HG02840 (cell line): ENCODE measurements around the gene TNFAIP3.
"Not testable (repeated sequence)": the region's sequence is repeated elsewhere in the genome, so short reads cannot be mapped to it uniquely, and the experiment has no call there.

Source experiments
- ATAC-seq: cut with Tn5 transposase; IDR thresholded peaks from one replicate; pipeline ENCODE4 v1.9.1; 2021; ENCODE audit warnings: mild to moderate bottlenecking, moderate library complexity, moderate number of reproducible peaks; ENCODE audit not compliant: unreplicated experiment, low FRiP score

TNFAIP3 gene

GRCh38 chr6:137866914-137867684 is at the start of gene TNFAIP3:
TSS of gene TNFAIP3 (plus strand) at chr6:137867259. CDS start at chr6:137871228, 3,969 bp downstream.
- peak; percentile 73 for ATAC-seq

- ATAC-seq: no peak
Observed at GRCh38 chr6:137818440-137818839, 48.6 kb upstream of the TNFAIP3 start.

- ATAC-seq: no peak
Observed at GRCh38 chr6:137819740-137820139, 47.3 kb upstream of the TNFAIP3 start.

GRCh38 chr6:137820425-137820824 is 46.6 kb upstream of the TNFAIP3 start:
- no peak for ATAC-seq

- no peak for ATAC-seq
Observed at GRCh38 chr6:137820952-137821351, 46.1 kb upstream of the TNFAIP3 start.

- ATAC-seq: no peak
Observed at GRCh38 chr6:137821491-137821890, 45.6 kb upstream of the TNFAIP3 start.

GRCh38 chr6:137823826-137824555 is 43.1 kb upstream of the TNFAIP3 start:
- no peak for ATAC-seq

GRCh38 chr6:137824556-137824879 is 42.5 kb upstream of the TNFAIP3 start:
- ATAC-seq: no peak

- ATAC-seq: no peak
Observed at GRCh38 chr6:137824896-137825295, 42.2 kb upstream of the TNFAIP3 start.

- ATAC-seq: no peak
Observed at GRCh38 chr6:137827411-137827940, 39.6 kb upstream of the TNFAIP3 start.

- peak; percentile 53 for ATAC-seq
Observed at GRCh38 chr6:137827977-137828810, 38.9 kb upstream of the TNFAIP3 start.

- no peak for ATAC-seq
Observed at GRCh38 chr6:137829641-137830083, 37.4 kb upstream of the TNFAIP3 start.

- ATAC-seq: no peak
Observed at GRCh38 chr6:137830511-137830911, 36.5 kb upstream of the TNFAIP3 start.

GRCh38 chr6:137832110-137832509 is 34.9 kb upstream of the TNFAIP3 start:
- ATAC-seq: no peak

GRCh38 chr6:137834508-137834907 is 32.6 kb upstream of the TNFAIP3 start:
- ATAC-seq: no peak

GRCh38 chr6:137836788-137837187 is 30.3 kb upstream of the TNFAIP3 start:
- ATAC-seq: no peak

GRCh38 chr6:137838090-137838489 is 29.0 kb upstream of the TNFAIP3 start:
- not testable (repeated sequence) for ATAC-seq

GRCh38 chr6:137838597-137838996 is 28.5 kb upstream of the TNFAIP3 start:
- ATAC-seq: not testable (repeated sequence)

GRCh38 chr6:137839076-137839475 is 28.0 kb upstream of the TNFAIP3 start:
- ATAC-seq: no peak

GRCh38 chr6:137840252-137840651 is 26.8 kb upstream of the TNFAIP3 start:
- no peak for ATAC-seq

GRCh38 chr6:137843211-137843610 is 23.8 kb upstream of the TNFAIP3 start:
- no peak for ATAC-seq
